ENCODE data around the gene KDM4C. TPM values are rescaled to one million over a fixed set of nuclear protein-coding genes. Genes with fewer than 3 reads are reported as not detected.

The KDM4C gene
- total and polyA plus RNA-seq, 2 of the 13 experiments (the other 11 are each of a cell fraction or from before 2014, with no cell fraction given): 19.4 to 23.6 TPM

GRCh38 chr9:6764523-6764922 lies 6.8 kb downstream of the KDM4C start:
- no peak for FAIRE-seq
- H3K4me2 ChIP-seq (ENCODE audit: low read depth, low read length): no peak overlapping the region
- BruUV-seq (replicated peaks): no TSS peak
- H3K4me1 ChIP-seq (ENCODE audit: insufficient read depth, low read length): peaks cover 70% of the 10 kb centered on the region
- no peak for TF ChIP-seq ZNF574 (CRISPR knock-in tag; IDR thresholded peaks at IDR 0.05)
- no peak for TF ChIP-seq PRDM4 (CRISPR knock-in tag; IDR thresholded peaks at IDR 0.05; ENCODE audit: borderline replicate concordance)
- no peak for TF ChIP-seq ZNF567 (CRISPR knock-in tag; IDR thresholded peaks at IDR 0.05; ENCODE audit: borderline replicate concordance)
- TF ChIP-seq HNF4G (IDR thresholded peaks at IDR 0.05; ENCODE audit: borderline replicate concordance, low read depth, low read length): no peak
- no peak for TF ChIP-seq HNF4G (CRISPR knock-in tag; IDR thresholded peaks at IDR 0.05; ENCODE audit: borderline replicate concordance, low read depth)
- TF ChIP-seq MAFK (conservative IDR thresholded peaks at IDR 0.05 in 1 of 2, IDR thresholded peaks at IDR 0.05 in 1 of 2; ENCODE audit: low read length in 2 of 2): 0 out of 4 replicates have a peak, but pooled peaks have one; percentile 8 to 24
- TF ChIP-seq ZFP36L2 (CRISPR knock-in tag; IDR thresholded peaks at IDR 0.05): no peak
- TF ChIP-seq GTF2F1 (IDR thresholded peaks at IDR 0.05; ENCODE audit: low read length): no peak
- 0 out of 2 replicates have a peak, but pooled peaks have one; percentile 12 for TF ChIP-seq MAFF (IDR thresholded peaks at IDR 0.05; ENCODE audit: low read depth, low read length)
- no peak for TF ChIP-seq ZBTB38 (CRISPR knock-in tag; IDR thresholded peaks at IDR 0.05)
- TF ChIP-seq ZBED4 (CRISPR knock-in tag; IDR thresholded peaks at IDR 0.05; ENCODE audit: borderline replicate concordance): no peak
- TF ChIP-seq POLR2AphosphoS5 (IDR thresholded peaks at IDR 0.05; ENCODE audit: low read depth, low read length): no peak
- TF ChIP-seq FOXO4 (CRISPR knock-in tag; conservative IDR thresholded peaks at IDR 0.05): no peak
- H3K9ac ChIP-seq (ENCODE audit: insufficient read depth, low read depth, low read length): no peak overlapping the region
- H2AFZ ChIP-seq (ENCODE audit: low read length): no peak overlapping the region
- no peaks in the 10 kb centered on the region for H3K9me3 ChIP-seq (ENCODE audit: low read length)
- no peak overlapping the region for H3K27ac ChIP-seq (ENCODE audit: extremely low read length, insufficient read depth, low read length)
- intact Hi-C loops (cut with micrococcal nuclease; ENCODE audit: unreplicated experiment): no loop called here
- no peaks in the 10 kb centered on the region for H3K36me3 ChIP-seq (replicated peaks in 1 of 2; ENCODE audit: control insufficient read depth in 1 of 2, insufficient read depth in 2 of 2, low read length in 2 of 2)
- H4K20me1 ChIP-seq (ENCODE audit: insufficient read depth, low read length): 0 out of 2 replicates have a peak, but pooled peaks cover 6% of the 10 kb centered on the region
- H3K27me3 ChIP-seq (ENCODE audit: control insufficient read depth in 1 of 2, insufficient read depth in 2 of 2, low read length in 2 of 2): no peaks in the 10 kb centered on the region
- no peak overlapping the region for H3K4me3 ChIP-seq (replicated peaks in 1 of 3; ENCODE audit: insufficient read depth in 1 of 3, low read depth in 2 of 3, low read length in 3 of 3)
- peaks cover 87% of the 10 kb centered on the region for H3K79me2 ChIP-seq (ENCODE audit: insufficient read depth, low read length)
- CTCF ChIA-PET (ENCODE audit: low intra/inter-chr PET ratio, low total read pairs): no interaction called here
- DNase-seq (ENCODE audit: low spot score): no peak
- no peak for ATAC-seq
- POLR2A ChIA-PET: no interaction called here
- in situ Hi-C loops (cut with HindIII; ENCODE audit: extremely low pct_ligation_motif_present, low pct_unique_long_range_greater_than_20kb): no loop called here
